OCI-LY3 (cell line): ENCODE data around the gene RAD51B.

ENCODE experiments used
- EZH2phosphoT487 ChIP-seq: fragments of 200-600 bp; shearing (Covaris generic); IDR thresholded peaks from 2 replicates; pipeline ENCODE4 v1.6.1; 2018; ENCODE audit warnings: antibody characterized with exemption, mixed run types, low read depth
- TF ChIP-seq, protein P1 (sequence below): fragments of 200-600, 300-600 bp; sonication (generic); IDR thresholded peaks from 2 replicates; pipeline ENCODE4 v1.5.1; 2014; ENCODE audit warnings: antibody characterized with exemption, low read length, low read depth

GRCh38 chr14:68573722-68574121 is 754.1 kb downstream of the RAD51B start:
- TF ChIP-seq, protein P1, sequence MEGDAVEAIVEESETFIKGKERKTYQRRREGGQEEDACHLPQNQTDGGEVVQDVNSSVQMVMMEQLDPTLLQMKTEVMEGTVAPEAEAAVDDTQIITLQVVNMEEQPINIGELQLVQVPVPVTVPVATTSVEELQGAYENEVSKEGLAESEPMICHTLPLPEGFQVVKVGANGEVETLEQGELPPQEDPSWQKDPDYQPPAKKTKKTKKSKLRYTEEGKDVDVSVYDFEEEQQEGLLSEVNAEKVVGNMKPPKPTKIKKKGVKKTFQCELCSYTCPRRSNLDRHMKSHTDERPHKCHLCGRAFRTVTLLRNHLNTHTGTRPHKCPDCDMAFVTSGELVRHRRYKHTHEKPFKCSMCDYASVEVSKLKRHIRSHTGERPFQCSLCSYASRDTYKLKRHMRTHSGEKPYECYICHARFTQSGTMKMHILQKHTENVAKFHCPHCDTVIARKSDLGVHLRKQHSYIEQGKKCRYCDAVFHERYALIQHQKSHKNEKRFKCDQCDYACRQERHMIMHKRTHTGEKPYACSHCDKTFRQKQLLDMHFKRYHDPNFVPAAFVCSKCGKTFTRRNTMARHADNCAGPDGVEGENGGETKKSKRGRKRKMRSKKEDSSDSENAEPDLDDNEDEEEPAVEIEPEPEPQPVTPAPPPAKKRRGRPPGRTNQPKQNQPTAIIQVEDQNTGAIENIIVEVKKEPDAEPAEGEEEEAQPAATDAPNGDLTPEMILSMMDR = no peak
- no peak for TF ChIP-seq EZH2phosphoT487
